Activated CD4-positive, alpha-beta T cell treated with anti-CD3 and anti-CD28 coated beads, Interleukin-2, Interleukin-4, amounts not matched to agents 100 ng/mL and 50 ng/mL, durations not matched to agents 16 hours and 8 hours (primary cell): ENCODE results near the gene GTF2F2.

Experiments
- DNase-seq: peaks from one replicate; pipeline ENCODE4 v3.0.0-alpha.2; 2020; ENCODE audit warnings: low spot score

GTF2F2 gene

DNA sequence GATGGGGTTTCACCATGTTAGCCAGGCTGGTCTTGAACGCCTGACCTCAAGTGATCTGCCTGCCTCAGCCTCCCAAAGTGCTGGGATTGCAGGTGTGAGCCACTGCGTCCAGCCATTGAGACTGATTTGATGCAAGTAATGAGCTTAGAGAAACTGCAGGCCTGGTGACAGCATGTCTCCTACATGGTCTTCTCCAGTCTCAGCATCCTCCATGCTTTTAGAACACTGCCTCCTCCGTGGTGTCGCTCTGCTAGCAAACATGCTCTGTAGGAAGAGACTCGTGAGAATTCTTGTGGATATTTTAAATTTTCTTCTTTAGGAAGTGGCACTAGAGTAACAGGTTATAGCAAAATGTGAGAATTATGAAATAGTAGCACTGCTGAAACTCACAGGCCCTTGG, 183.6 kb downstream of the GTF2F2 start:
- DNase-seq: no peak

DNA sequence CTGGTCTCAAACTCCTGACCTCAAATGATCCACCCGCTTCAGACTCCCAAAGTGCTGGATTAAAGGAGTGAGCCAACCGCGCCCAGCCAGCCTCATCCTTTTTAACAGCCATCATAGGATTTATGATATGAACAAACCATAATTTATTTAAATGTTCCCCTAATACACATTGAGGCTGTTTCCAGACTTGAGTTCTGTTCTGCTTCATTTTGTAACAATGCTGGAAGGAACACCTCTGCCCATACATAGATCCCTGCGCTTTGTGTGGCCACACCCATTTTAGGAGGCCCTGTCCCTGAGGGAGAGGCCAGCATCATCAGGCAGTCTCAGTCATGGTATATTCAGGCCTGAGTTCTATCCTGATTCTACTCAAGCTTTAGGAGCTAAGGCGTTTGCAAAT, 184.8 kb downstream of the GTF2F2 start:
- no peak for DNase-seq

DNA sequence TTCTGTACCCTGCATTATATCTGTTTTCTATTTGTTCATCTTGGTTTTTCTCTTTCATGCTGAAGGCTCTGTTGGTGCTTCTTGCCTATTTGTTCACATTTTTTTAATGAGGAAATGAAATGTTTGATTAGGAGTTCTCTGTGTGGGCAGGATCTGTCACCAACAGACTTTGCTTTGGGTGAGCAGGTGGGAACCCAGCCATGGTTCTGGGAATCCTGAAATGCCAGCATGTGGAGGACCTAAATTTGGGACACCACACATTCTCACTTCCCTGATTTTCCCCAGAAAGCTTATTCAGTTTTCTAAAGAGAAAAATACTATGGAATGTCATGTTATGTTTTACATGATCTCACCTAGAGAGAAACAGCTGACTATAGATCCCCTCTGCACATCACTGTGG, 186.7 kb downstream of the GTF2F2 start:
- no peak for DNase-seq

DNA sequence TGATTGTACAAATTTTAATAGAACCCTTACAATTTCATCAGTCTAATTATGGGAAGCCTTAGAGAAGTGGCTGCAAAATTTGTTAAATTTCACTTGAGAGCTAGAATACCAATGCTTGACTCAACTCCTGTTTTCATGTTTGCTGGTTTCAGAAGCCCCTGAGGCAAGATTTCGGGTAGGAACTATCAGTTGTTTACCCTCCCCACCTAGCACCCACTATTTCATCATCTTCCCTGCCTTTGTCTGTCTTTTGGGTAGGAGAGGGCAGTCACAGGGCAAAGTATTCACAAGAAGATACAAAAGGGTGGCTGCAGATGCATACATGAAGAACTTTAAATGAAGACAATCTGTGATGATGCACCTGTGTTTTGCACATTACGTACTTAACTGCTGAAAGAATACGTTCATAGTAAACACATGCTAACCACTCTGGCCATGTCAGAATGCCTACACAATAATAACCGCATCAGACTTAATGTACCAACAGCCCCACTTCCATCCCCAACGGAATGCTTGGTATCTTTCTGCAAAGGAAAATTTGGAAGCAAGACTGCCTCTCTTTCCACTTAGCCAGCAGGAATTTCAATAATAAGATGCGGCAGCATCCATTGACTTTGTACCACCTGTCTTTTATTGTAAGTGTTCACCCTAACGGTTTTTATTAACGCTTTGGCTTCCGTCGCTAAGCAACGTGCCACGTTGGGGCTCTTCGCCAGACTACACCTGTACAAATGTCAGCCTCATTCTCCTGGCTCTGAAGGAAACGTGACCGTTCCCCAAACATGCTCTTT, 190.2 kb downstream of the GTF2F2 start:
- DNase-seq: no peak

DNA sequence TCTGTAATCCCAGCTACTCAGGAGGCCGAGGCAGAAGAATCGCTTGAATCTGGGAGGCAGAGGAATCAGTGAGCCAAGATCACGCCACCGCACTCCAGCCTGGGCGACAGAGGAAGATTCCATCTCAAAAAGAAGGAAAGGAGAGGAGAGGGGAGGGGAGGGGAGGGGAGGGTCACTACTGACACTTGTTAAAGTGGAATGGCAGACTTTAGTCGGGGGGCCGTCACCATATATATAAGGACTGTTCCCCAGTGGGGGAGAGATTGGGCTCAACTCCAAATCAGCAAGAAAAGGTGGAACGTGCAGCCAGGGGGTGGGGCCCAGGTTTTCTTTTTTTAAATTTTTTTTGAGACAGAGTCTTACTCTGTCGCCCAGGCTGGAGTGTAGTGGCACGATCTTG, 194.5 kb downstream of the GTF2F2 start:
- DNase-seq: no peak

DNA sequence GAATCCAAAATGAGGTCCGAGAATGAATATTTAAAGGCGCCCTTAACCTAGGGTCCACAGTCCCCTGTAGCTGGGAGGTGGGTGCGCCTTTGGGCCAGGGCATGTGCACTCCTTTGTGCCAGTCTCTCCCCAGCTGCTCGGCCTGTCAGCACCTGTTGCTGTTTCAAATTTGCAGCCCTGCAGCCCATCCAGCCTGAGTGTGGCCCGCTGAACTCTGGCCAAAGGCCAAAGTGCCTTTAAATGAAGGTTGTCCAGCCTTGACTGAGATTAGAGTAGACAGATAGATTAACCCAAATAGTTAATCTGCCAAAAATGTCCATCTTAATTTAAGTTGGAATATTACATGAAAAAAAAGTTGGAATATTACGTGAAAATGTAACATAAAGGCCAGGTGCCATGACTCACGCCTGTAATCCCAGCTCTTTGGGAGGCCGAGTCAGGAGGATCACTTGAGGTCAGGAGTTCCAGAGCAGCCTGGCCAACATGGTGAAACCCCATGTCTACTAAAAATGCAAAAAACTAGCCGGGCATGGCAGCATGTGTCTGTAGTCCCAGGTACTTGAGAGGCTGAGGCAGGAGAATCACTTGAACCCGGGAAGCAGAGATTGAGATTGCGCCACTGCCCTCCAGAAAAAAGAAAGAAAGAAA, 195.3 kb downstream of the GTF2F2 start:
- no peak for DNase-seq

DNA sequence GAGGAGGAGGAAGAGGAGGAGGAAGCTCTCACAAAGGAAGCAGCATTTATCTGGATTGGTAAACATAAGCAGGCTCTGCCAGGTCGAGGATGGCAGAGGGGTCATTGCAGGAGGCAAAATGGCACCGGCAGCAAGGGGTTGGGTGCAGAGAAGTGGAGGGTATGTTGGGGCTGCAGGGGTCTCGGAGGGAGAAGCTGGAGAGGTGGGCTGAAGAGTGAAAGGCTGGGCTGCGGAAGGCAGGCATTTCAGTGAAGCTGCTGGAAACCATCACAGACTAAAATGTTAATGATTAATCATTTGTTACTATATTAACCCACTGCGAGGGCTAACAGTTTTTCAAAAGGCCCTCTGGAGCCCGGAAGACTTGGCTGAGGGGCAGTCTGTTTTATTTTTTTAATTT, 196.0 kb downstream of the GTF2F2 start:
- no peak for DNase-seq

DNA sequence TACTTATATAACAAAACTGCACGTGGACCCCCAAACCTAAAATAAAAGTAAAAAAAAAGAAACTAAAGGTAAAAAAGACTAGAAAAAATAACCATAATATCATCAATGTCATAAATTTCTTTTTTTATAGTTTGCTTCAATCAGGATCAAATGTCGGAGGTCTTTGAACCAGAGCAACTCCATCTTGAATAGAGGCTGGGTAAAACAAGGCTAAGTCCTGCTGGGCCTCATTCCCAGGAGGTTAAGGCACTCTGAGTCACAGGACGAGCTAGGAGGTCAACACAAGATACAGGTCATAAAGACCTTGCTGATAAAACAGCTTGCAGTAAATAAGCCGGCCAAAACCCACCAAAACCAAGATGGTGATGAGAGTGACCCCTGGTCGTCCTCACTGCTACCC, 196.7 kb downstream of the GTF2F2 start:
- no peak for DNase-seq

DNA sequence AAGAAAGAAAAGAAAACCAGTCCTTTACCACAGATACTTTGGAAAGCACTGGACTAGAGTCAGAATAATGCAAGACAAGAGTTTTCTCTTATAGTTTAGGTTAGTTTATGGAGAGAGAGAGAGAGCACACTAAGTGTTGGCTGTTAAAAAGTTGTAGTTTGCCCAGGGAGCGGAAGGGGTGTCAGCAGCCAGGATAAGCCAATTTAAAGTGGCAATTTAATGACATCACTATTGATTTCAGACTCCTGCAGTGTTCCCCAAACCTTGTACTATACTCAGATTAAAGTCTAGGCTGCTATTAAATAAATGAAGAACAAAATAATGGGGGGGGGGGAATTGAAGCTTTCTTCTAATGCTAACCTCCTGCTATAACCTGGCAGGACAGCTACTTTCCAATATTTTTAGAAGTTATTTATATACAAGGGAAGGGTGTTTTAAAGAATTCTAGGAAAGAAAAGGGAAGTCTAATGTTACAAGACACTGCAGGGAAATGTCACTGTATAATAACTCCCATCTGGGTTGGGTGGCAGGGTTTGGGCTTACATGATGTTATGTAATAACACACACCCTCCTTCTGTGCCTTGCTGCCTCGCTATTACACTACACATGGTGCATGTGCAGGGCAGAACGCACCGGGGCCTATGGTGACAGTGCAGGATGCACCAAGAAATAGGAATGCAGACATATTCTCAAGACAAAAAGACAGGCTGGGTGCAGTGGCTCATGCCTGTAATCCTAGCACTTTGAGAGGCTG, 200.7 kb downstream of the GTF2F2 start:
- DNase-seq: no peak

DNA sequence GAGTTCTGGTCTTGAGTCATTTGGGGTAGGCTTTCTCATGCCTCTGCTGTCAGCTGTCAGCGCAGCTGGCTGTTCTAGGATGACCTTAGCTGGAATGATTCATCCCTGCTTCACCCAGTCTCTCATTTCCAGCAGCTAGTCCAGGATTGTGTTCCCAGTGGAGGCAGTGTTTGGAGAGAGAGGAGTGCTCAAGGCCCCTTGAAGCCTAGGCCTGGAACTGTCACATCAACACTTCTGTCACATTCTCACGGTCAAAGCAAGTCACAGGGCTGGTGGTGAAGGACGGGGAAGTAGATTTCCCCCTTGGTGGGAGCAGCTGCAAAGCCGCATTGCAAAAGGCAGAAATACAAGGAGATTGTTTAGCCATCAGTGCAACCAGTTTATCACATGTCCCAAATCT, 205.5 kb downstream of the GTF2F2 start:
- DNase-seq: no peak

DNA sequence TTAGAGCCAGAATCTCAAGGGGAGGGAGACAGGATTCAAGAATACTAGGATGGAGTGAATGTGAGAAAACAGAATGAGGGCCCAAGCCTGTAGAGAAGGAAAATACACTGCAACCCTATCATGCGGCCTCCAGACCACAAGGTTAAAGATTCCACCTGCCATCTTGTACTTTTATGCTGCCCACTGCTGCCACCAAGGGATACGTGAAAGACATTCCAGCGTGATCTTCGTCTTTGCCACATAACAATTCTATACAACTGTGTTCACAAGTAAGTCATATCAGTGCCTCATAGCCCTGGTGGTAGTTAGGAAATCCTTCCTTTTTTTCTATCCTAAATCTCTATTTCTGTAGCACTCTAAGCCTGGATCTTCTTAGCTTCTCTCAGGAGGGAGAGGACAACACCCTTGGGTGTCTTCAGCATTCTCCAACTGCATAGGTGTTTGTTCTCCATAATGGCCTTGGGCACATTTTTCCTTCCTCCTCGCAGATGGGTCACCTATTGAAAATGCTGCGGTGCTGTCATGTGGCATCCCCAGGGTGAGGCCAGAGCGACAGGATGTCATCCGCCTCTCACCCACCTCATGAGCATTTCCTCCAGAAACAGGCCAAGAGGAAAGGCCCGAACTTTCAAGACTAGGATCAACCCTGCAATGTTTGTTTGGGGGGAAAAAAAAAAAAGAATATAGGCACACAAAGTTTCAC, 207.1 kb downstream of the GTF2F2 start:
- no peak for DNase-seq

DNA sequence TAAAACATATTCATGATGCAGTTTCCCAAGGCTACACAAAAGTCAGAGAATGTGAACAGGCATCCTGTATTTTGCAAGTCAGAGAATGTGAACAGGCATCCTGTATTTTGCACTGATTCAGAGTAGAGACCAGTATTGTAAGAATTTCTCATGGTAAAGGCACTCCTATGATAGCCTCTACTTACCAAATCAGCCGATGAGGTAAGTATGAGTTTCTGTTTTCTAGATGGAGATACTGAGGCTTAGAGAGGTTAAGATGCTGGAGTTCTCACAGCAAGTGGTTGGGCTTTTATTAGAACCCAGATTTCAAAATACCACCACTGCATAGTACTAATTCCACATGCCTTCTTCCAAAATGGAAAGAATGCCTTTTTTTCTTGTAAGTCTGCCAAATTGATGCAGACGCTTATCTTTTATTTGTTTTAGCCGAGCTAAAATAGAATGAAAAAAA, 208.4 kb downstream of the GTF2F2 start:
- no peak for DNase-seq

DNA sequence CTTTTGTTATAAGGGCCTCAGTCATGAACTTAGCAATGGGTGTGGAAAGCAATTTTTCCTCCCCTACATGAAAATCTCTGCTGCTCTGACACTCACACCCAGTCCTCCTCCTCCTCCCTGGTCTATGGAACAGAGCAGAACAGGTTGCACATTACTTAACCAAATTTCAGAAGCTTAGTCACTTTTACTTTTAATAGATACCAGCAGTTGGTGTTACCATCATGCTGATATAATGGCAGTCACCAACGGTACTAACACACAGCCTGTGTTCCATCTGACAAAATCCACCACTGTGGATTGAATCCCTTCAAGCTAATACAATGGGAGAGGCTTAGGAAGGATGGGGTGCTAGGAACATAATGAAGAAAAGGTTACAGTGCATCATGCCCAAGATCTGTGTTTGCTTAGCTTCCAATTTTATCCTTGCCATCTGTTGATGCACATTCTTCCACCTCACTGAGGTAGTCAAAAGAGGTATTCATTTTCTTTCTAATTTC, 210.9 kb downstream of the GTF2F2 start:
- DNase-seq: no peak

DNA sequence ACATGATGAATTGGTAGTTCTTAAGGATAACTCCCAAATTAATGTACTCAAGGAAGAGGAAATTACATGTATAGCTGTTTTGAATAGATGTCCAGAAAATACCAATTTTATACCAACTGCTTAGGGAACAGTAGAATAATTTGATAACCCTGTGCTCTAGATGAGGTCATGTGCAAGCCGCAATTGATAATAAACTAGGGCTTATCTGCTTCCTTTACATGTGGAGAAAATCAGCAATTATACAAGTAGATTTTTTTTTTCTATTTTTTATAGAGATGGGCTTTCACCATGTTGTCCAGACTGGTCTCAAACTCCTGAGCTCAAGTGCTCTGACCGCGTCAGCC, 211.4 kb downstream of the GTF2F2 start:
- no peak for DNase-seq

DNA sequence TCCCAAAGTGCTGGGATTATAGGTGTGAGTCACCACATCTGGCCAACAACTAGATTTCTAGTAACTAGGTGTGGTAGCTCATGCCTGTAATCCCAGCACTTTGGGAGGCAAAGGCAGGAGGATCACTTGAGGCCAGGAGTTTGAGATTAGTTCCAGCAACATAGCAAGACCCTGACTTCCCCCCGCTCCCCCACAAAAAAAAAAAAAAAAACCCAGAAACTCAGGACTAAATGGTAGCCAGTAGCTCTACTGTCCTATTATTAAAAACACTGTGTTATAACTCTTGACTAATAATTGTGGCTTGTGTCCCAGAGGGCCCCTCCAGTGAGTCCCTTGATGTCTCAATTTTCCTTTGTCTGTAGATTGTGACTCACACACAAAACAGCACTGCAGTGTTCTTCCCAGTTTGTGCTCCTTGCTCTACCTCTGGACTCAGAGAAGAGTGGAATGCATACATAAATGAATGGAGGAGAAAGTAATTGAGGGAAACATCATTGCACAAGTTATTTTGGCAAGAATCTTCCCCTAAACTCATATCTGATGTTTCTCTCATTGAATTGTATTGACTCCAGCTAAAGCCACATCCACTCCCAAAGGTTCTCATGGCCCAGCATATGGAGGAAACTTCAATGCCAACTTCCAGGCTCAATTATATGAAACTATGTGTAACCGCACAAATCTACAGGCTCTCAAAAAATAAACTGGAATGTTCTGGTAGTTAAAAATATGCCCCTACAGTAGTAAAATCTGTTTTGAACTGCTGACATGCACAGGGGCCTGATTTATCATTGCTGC, 211.9 kb downstream of the GTF2F2 start:
- DNase-seq: no peak

DNA sequence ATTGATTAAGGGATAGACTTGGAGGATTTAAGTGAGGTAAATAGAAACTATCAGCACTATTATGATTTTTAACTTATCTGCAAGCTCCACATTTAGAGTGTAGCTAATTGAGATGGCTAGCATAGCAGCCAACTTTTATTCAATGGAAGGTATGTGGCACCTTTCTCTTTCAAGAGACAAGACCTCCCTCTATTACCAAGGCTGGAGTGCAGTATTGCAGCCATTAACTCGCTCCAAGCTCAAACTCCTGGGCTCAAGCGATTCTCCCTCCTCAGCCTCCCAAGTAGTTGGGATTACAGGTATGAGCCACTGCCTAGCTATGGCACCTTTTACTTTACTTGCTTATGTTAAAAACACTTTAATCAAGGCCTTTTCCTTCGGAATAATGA, 212.5 kb downstream of the GTF2F2 start:
- DNase-seq: no peak

DNA sequence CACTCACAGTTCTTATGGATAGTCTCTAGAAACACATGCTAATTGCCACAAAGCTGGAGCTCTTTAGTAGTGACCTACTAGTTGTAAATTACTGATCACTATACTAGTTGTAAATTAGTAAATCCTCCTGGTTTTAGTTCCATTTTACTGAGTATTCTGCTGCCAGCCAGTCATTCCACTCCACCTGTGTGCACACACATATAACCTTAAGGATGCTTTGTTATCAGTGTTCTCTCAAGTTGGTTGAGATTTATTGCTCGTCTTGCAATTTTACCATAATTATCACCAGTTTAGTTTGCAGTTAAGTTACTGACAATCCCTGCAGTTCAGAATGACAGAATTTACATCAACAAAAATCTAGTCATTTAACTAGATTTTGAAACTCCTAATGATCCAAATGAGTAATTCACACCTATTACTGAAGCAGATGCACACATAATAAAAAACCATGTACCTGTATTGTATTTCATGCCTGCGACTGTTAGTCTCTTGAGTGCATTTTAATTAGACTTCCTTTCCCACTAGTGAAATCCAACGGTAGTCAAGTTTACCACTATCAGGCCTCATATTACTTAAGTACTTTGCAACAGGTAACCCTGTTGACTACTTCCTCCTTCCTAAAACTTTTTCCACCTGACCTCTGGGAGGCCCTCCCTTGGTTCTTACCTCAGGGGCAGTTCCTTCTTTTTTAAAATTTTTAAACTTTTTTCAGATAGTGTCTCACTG, 213.1 kb downstream of the GTF2F2 start:
- no peak for DNase-seq
